IMR-90 (cell line): ENCODE data around the gene ANKRD35. TPM values are rescaled to one million over a fixed set of nuclear protein-coding genes. Genes with fewer than 3 reads are reported as not detected.

Experiments
- ATAC-seq: fragments of 200-7000 bp; cut with Tn5 transposase; 2 replicates; pipeline ENCODE4 v1.9.1; 2020; ENCODE audit warnings: low read depth, mild to moderate bottlenecking, moderate library complexity
- BruUV-seq: library from RNA; stranded (reverse); fragments of 400-500 nt; replicated peaks from 2 replicates; lab custom pipeline; 2021; lab: Mats Ljungman, UMichigan
- CTCF ChIA-PET: fragments of 300-600 bp; formaldehyde crosslinking; extraction: SDS; loops from one replicate; lab custom pipeline; 2021; ENCODE audit warnings: antibody characterized with exemption; lab: Yijun Ruan, JAX
- POLR2A ChIA-PET: fragments of 300-600 bp; sonication (Branson Sonifier 250); formaldehyde crosslinking; loops from one replicate; lab custom pipeline; 2022; ENCODE audit warnings: antibody characterized with exemption; ENCODE audit not compliant: unreplicated experiment; lab: Charles Lee
- DNase-seq: peaks from one replicate; pipeline ENCODE4 v3.0.0; 2013
- H2AFZ ChIP-seq: replicated peaks from 2 replicates; pipeline ENCODE3; 2013; ENCODE audit warnings: low read length, mild to moderate bottlenecking; ENCODE audit not compliant: poor library complexity
- H2AK5ac ChIP-seq: 2 replicates; pipeline ENCODE4 v1.6.1; 2013; ENCODE audit warnings: low read depth, low read length, inconsistent platforms
- H2AK9ac ChIP-seq: replicated peaks from 2 replicates; pipeline ENCODE3; 2013; ENCODE audit warnings: mild to moderate bottlenecking, low read depth, low read length, moderate library complexity; ENCODE audit not compliant: poor library complexity
- H2BK120ac ChIP-seq: 2 replicates; pipeline ENCODE4 v1.6.1; 2013; ENCODE audit warnings: low read depth, low read length, inconsistent platforms
- H2BK15ac ChIP-seq: 3 replicates; pipeline ENCODE4 v1.6.1; 2013; ENCODE audit warnings: low read depth, low read length, inconsistent platforms
- H2BK20ac ChIP-seq: 2 replicates; pipeline ENCODE4 v1.6.1; 2013; ENCODE audit warnings: low read depth, mild to moderate bottlenecking, inconsistent platforms, low read length, moderate library complexity
- H2BK5ac ChIP-seq: 2 replicates; pipeline ENCODE4 v1.6.1; 2013; ENCODE audit warnings: mild to moderate bottlenecking, low read depth, low read length, inconsistent platforms; ENCODE audit not compliant: poor library complexity, severe bottlenecking
- H3K14ac ChIP-seq: replicated peaks from 2 replicates; pipeline ENCODE4 v1.6.1; 2013; ENCODE audit warnings: low read depth, low read length, inconsistent platforms
- H3K18ac ChIP-seq: 2 replicates; pipeline ENCODE4 v1.6.1; 2013; ENCODE audit warnings: low read depth, low read length, control low read depth
- H3K23ac ChIP-seq: 2 replicates; pipeline ENCODE4 v1.6.1; 2013; ENCODE audit warnings: low read depth, low read length, inconsistent platforms
- H3K27ac ChIP-seq: 2 replicates; pipeline ENCODE4 v1.5.1; 2013; ENCODE audit warnings: mild to moderate bottlenecking, control low read depth, low read length; ENCODE audit not compliant: insufficient read depth
- H3K27me3 ChIP-seq: 2 replicates; pipeline ENCODE4 v1.6.1; 2013; ENCODE audit warnings: low read length; ENCODE audit not compliant: control insufficient read depth, insufficient read depth
- H3K36me3 ChIP-seq: 2 replicates; pipeline ENCODE4 v1.6.1; 2013; ENCODE audit warnings: low read length, mixed read lengths; ENCODE audit not compliant: control insufficient read depth, insufficient read depth
- H3K4ac ChIP-seq: 2 replicates; pipeline ENCODE4 v1.6.1; 2013; ENCODE audit warnings: low read depth, low read length, inconsistent platforms
- H3K4me1 ChIP-seq: 2 replicates; pipeline ENCODE4 v1.6.1; 2013; ENCODE audit warnings: low read length, mixed read lengths; ENCODE audit not compliant: control insufficient read depth, insufficient read depth
- H3K4me2 ChIP-seq: 2 replicates; pipeline ENCODE4 v1.6.1; 2013; ENCODE audit warnings: low read depth, mild to moderate bottlenecking, control low read depth, low read length, moderate library complexity
- H3K4me3 ChIP-seq: 2 replicates; pipeline ENCODE4 v1.5.1; 2013; ENCODE audit warnings: low read depth, mild to moderate bottlenecking, control low read depth, low read length, moderate library complexity; ENCODE audit not compliant: insufficient read depth
- H3K56ac ChIP-seq: 2 replicates; pipeline ENCODE4 v1.6.1; 2013; ENCODE audit warnings: low read length, inconsistent platforms; ENCODE audit not compliant: insufficient read depth; ENCODE audit errors: extremely low read depth
- H3K79me1 ChIP-seq, 2 experiments: 2 replicates each; pipeline ENCODE4 v1.6.1; 2013; ENCODE audit warnings: low read length in 2 of 2, inconsistent platforms in 1 of 2, low read depth in 1 of 2
- H3K9ac ChIP-seq: 2 replicates; pipeline ENCODE4 v1.6.1; 2013; ENCODE audit warnings: low read depth, low read length, control low read depth
- H3K9me1 ChIP-seq: 2 replicates; pipeline ENCODE4 v1.6.1; 2013; ENCODE audit warnings: low read length, inconsistent platforms; ENCODE audit not compliant: insufficient read depth
- H3K9me3 ChIP-seq: 2 replicates; pipeline ENCODE4 v1.6.1; 2013; ENCODE audit warnings: low read length; ENCODE audit not compliant: control insufficient read depth, insufficient read depth
- H4K20me1 ChIP-seq: 2 replicates; pipeline ENCODE4 v1.6.1; 2013; ENCODE audit warnings: low read length, inconsistent platforms; ENCODE audit not compliant: insufficient read depth
- H4K5ac ChIP-seq: 2 replicates; pipeline ENCODE4 v1.6.1; 2013; ENCODE audit warnings: mild to moderate bottlenecking, low read depth, low read length, control low read depth
- H4K8ac ChIP-seq, 2 experiments: 2 replicates each; pipeline ENCODE4 v1.6.1; 2013; ENCODE audit warnings: low read depth in 2 of 2, low read length in 2 of 2, control low read depth in 1 of 2, inconsistent platforms in 1 of 2
- H4K91ac ChIP-seq: 2 replicates; pipeline ENCODE4 v1.6.1; 2013; ENCODE audit warnings: low read depth, low read length, inconsistent platforms; ENCODE audit not compliant: insufficient read depth
- BHLHE40 ChIP-seq: fragments of 150-350 bp; IDR thresholded peaks from 2 replicates; pipeline ENCODE4 v1.6.1; 2016; ENCODE audit warnings: mild to moderate bottlenecking, low read depth, low read length
- CEBPB ChIP-seq: IDR thresholded peaks from 2 replicates; pipeline ENCODE4 v1.6.1; 2012; ENCODE audit warnings: low read depth, low read length, improper control_type of control experiment
- CHD1 ChIP-seq: IDR thresholded peaks from 2 replicates; pipeline ENCODE4 v1.6.1; 2012; ENCODE audit warnings: low read depth, low read length, improper control_type of control experiment
- FOS ChIP-seq: fragments of 150-350 bp; IDR thresholded peaks from 2 replicates; pipeline ENCODE4 v1.6.1; 2016; ENCODE audit warnings: low read depth, low read length
- MAFK ChIP-seq: IDR thresholded peaks from 2 replicates; pipeline ENCODE4 v1.6.1; 2012; ENCODE audit warnings: low read depth, low read length, improper control_type of control experiment
- MAZ ChIP-seq: IDR thresholded peaks from 2 replicates; pipeline ENCODE4 v1.6.1; 2012; ENCODE audit warnings: low read depth, mild to moderate bottlenecking, low read length, improper control_type of control experiment, moderate library complexity, borderline replicate concordance
- MXI1 ChIP-seq: IDR thresholded peaks from 2 replicates; pipeline ENCODE4 v1.6.1; 2012; ENCODE audit warnings: low read depth, mild to moderate bottlenecking, low read length, moderate library complexity, borderline replicate concordance
- NFE2L2 ChIP-seq: fragments of 150-350 bp; IDR thresholded peaks from 2 replicates; pipeline ENCODE4 v1.6.1; 2016; ENCODE audit warnings: low read depth, mild to moderate bottlenecking, low read length
- POLR2A ChIP-seq: IDR thresholded peaks from 2 replicates; pipeline ENCODE4 v1.6.1; 2012; ENCODE audit warnings: mild to moderate bottlenecking, low read depth, low read length
- RAD21 ChIP-seq: IDR thresholded peaks from 2 replicates; pipeline ENCODE4 v1.6.1; 2012; ENCODE audit warnings: low read length, improper control_type of control experiment
- RCOR1 ChIP-seq: IDR thresholded peaks from 2 replicates; pipeline ENCODE4 v1.6.1; 2012; ENCODE audit warnings: mild to moderate bottlenecking, low read length, improper control_type of control experiment; ENCODE audit not compliant: insufficient replicate concordance
- RFX5 ChIP-seq: IDR thresholded peaks from 2 replicates; pipeline ENCODE4 v1.8.0; 2012; ENCODE audit warnings: low read depth, mild to moderate bottlenecking, low read length, moderate library complexity
- SMC3 ChIP-seq: fragments of 150-350 bp; IDR thresholded peaks from 2 replicates; pipeline ENCODE4 v1.6.1; 2016; ENCODE audit warnings: low read depth, mild to moderate bottlenecking, antibody characterized with exemption, low read length, moderate library complexity
- WGBS, 2 experiments: methylation state at CpG; one replicate each; pipeline versions ENCODE4 v1.1.5 to v1.1.7; 2013; ENCODE audit warnings: missing lambda C conversion rate in 2 of 2; ENCODE audit not compliant: insufficient read length in 1 of 2; ENCODE audit errors: extremely low coverage in 2 of 2; 5-methylcytosine and 5-hydroxymethylcytosine counted together
- dilution Hi-C: fragments of 300-500 bp; cut with HindIII; formaldehyde crosslinking; loops from one replicate; pipeline ENCODE4 v1.14.3; 2018; ENCODE audit warnings: low sequenced_read_pairs; ENCODE audit not compliant: unreplicated experiment
- in situ Hi-C: fragments of 300-500 bp; cut with MboI; formaldehyde crosslinking; loops from 3 replicates; pipeline ENCODE4 v1.14.3; 2019; ENCODE audit warnings: low sequenced_read_pairs, inconsistent platforms, mixed read lengths
- intact Hi-C: fragments of 100-400 bp; cut with micrococcal nuclease; formaldehyde crosslinking; loops from 2 replicates; pipeline ENCODE4 v1.10.0; 2022
- polyA plus RNA-seq, 3 experiments: library from polyadenylated mRNA; depleted of rRNA; stranded (reverse); fragments of >200 nt; gene quantifications; 2 replicates each; pipeline ENCODE4 v1.2.3, GENCODE V29; 2012; ENCODE audit warnings: low replicate concordance in 1 of 3
- total RNA-seq: library from RNA; depleted of rRNA; stranded (reverse); fragments of >200 nt; gene quantifications from 2 replicates; pipeline ENCODE4 v1.2.3, GENCODE V29; 2012
- TF ChIP-seq, protein P1 (sequence below): fragments of 150-350 bp; IDR thresholded peaks from 2 replicates; pipeline ENCODE4 v1.6.1; 2016; ENCODE audit warnings: low read depth, mild to moderate bottlenecking, low read length, moderate library complexity, borderline replicate concordance
- TF ChIP-seq, protein P2 (sequence below): conservative IDR thresholded peaks from 2 replicates; pipeline ENCODE4 v1.5.1; 2012; ENCODE audit warnings: mild to moderate bottlenecking, low read depth, low read length, improper control_type of control experiment
- TF ChIP-seq, protein P3 (sequence below): fragments of 150-350 bp; IDR thresholded peaks from 2 replicates; pipeline ENCODE4 v1.6.1; 2017; ENCODE audit warnings: mild to moderate bottlenecking, antibody characterized with exemption, low read length, low read depth

ANKRD35 gene
- total and polyA plus RNA-seq, 2 of the 4 experiments (the other 2 are of a cell fraction), result 0.90 to 2.4 TPM

DNA sequence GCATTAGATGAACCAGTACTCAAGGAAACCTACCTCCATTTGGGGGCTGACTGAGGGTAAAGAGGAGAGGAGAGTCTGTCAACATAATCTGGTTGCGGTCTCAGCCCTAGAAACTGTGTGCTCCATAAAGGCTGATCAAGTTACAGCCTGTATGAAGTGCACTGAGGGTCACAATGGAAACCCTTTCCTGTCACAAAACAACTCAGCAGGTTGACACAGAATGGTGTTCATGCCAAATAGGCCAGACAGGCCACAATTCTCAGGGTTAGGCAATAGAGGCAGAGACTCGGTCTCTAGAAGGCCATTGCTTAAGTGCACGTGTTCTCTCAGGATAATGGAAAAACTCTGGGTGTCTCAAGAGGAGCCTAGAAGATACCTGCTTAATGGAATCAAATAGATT lies 4.1 kb upstream of the ANKRD35 start:
- H3K79me1 ChIP-seq, result peaks cover 0 to 4% of the 10 kb centered on the region in 2 experiments; a peak in 1 of 4 replicates
- no peak overlapping the region for H4K91ac ChIP-seq
- no peak overlapping the region for H3K9ac ChIP-seq
- H4K8ac ChIP-seq, result no peak overlapping the region
- no peak overlapping the region for H2BK5ac ChIP-seq
- H3K27me3 ChIP-seq, result no peaks in the 10 kb centered on the region; the same call in 1 of the 2 replicates
- H3K4me3 ChIP-seq, result no peak overlapping the region
- H2BK15ac ChIP-seq, result no peak overlapping the region
- no peak for DNase-seq
- no peaks in the 10 kb centered on the region for H3K36me3 ChIP-seq
- in situ Hi-C loops, result no loop called here
- H3K23ac ChIP-seq, result no peak overlapping the region
- no peak for TF ChIP-seq SMC3
- no peak for TF ChIP-seq CHD1
- no peak for TF ChIP-seq MXI1
- TF ChIP-seq, protein P1, sequence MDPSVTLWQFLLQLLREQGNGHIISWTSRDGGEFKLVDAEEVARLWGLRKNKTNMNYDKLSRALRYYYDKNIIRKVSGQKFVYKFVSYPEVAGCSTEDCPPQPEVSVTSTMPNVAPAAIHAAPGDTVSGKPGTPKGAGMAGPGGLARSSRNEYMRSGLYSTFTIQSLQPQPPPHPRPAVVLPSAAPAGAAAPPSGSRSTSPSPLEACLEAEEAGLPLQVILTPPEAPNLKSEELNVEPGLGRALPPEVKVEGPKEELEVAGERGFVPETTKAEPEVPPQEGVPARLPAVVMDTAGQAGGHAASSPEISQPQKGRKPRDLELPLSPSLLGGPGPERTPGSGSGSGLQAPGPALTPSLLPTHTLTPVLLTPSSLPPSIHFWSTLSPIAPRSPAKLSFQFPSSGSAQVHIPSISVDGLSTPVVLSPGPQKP, result no peak
- no peak for TF ChIP-seq CEBPB
- no peak for TF ChIP-seq RFX5
- TF ChIP-seq MAZ, result no peak
- no peak for TF ChIP-seq FOS
- TF ChIP-seq BHLHE40, result no peak
- no peak for TF ChIP-seq RCOR1
- TF ChIP-seq, protein P2, sequence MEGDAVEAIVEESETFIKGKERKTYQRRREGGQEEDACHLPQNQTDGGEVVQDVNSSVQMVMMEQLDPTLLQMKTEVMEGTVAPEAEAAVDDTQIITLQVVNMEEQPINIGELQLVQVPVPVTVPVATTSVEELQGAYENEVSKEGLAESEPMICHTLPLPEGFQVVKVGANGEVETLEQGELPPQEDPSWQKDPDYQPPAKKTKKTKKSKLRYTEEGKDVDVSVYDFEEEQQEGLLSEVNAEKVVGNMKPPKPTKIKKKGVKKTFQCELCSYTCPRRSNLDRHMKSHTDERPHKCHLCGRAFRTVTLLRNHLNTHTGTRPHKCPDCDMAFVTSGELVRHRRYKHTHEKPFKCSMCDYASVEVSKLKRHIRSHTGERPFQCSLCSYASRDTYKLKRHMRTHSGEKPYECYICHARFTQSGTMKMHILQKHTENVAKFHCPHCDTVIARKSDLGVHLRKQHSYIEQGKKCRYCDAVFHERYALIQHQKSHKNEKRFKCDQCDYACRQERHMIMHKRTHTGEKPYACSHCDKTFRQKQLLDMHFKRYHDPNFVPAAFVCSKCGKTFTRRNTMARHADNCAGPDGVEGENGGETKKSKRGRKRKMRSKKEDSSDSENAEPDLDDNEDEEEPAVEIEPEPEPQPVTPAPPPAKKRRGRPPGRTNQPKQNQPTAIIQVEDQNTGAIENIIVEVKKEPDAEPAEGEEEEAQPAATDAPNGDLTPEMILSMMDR, result no peak
- TF ChIP-seq, protein P3, sequence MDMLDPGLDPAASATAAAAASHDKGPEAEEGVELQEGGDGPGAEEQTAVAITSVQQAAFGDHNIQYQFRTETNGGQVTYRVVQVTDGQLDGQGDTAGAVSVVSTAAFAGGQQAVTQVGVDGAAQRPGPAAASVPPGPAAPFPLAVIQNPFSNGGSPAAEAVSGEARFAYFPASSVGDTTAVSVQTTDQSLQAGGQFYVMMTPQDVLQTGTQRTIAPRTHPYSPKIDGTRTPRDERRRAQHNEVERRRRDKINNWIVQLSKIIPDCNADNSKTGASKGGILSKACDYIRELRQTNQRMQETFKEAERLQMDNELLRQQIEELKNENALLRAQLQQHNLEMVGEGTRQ, result no peak
- no peak for TF ChIP-seq NFE2L2
- no peak for TF ChIP-seq RAD21
- no peak for TF ChIP-seq MAFK
- no peak for TF ChIP-seq POLR2A
- no peak overlapping the region for H2AFZ ChIP-seq
- no peaks in the 10 kb centered on the region for H4K20me1 ChIP-seq
- H2AK9ac ChIP-seq, result no peak overlapping the region
- no peak overlapping the region for H2AK5ac ChIP-seq
- no peak overlapping the region for H3K56ac ChIP-seq
- H2BK120ac ChIP-seq, result no peak overlapping the region
- CTCF ChIA-PET, result no interaction called here
- WGBS, 2 experiments, result no CpG with 5 or more reads among the region's 3 CpGs
- intact Hi-C loops, result loop anchor here (10.0 kb wide), 1 partner anchor 65 kb away; the partner anchor contains the start of gene LIX1L
- no peak overlapping the region for H4K5ac ChIP-seq
- H3K9me3 ChIP-seq, result no peaks in the 10 kb centered on the region
- dilution Hi-C loops, result no loop called here
- no peak overlapping the region for H2BK20ac ChIP-seq
- no peak overlapping the region for H3K27ac ChIP-seq
- H3K4ac ChIP-seq, result no peak overlapping the region
- no peak overlapping the region for H3K4me2 ChIP-seq
- no peak for ATAC-seq
- H3K4me1 ChIP-seq, result peaks cover 15% of the 10 kb centered on the region
- H3K9me1 ChIP-seq, result peaks cover 18% of the 10 kb centered on the region
- no peak overlapping the region for H3K18ac ChIP-seq
- H3K14ac ChIP-seq, result no peak overlapping the region
- BruUV-seq, result no TSS peak
- POLR2A ChIA-PET, result no interaction called here
